Spleen (tissue), 11 donors: ENCODE measurements around the gene DLG2. TPM values are rescaled to one million over a fixed set of nuclear protein-coding genes. Genes with fewer than 3 reads are reported as not detected.

ENCODE experiments used
- DNase-seq: peaks from one replicate; pipeline ENCODE4 v3.0.0-alpha.2; 2020
- H3K27ac ChIP-seq, 8 donors: fragments of 200-600 bp; sonication (generic) in 7 of 8; 1 replicate in 4 of 8; 2 replicates in 4 of 8; pipeline versions ENCODE4 v1.5.0 to v1.8.0; 2016 to 2021; ENCODE audit warnings: inconsistent platforms in 4 of 8, mild to moderate bottlenecking in 4 of 8, moderate library complexity in 1 of 8
- H3K27me3 ChIP-seq, 7 donors: fragments of 200-600 bp; sonication (generic) in 6 of 7; replicated peaks in 1 of 7; 1 replicate in 4 of 7; 2 replicates in 3 of 7; pipeline versions ENCODE4 v1.5.0 to v1.8.0; 2016 to 2021; ENCODE audit warnings: inconsistent platforms in 3 of 7, mild to moderate bottlenecking in 1 of 7
- H3K36me3 ChIP-seq, 6 donors: fragments of 200-600 bp; sonication (generic) in 5 of 6; 1 replicate in 4 of 6; 2 replicates in 2 of 6; pipeline versions ENCODE4 v1.5.0 to v1.8.0; 2016 to 2021; ENCODE audit warnings: inconsistent platforms in 2 of 6
- H3K4me1 ChIP-seq, 6 donors: fragments of 200-600 bp; sonication (generic) in 5 of 6; 1 replicate in 3 of 6; 2 replicates in 3 of 6; pipeline versions ENCODE4 v1.5.0 to v1.8.0; 2016 to 2021; ENCODE audit warnings: inconsistent platforms in 3 of 6
- H3K4me3 ChIP-seq, 8 donors: fragments of 200-600 bp; sonication (generic) in 7 of 8; 1 replicate in 4 of 8; 2 replicates in 4 of 8; pipeline versions ENCODE4 v1.5.0 to v1.8.0; 2016 to 2021; ENCODE audit warnings: inconsistent platforms in 4 of 8, mild to moderate bottlenecking in 4 of 8, moderate library complexity in 2 of 8
- H3K9me3 ChIP-seq, 8 donors: fragments of 200-600 bp; sonication (generic) in 7 of 8; 1 replicate in 4 of 8; 2 replicates in 4 of 8; pipeline versions ENCODE4 v1.5.0 to v1.8.0; 2016 to 2021; ENCODE audit warnings: inconsistent platforms in 4 of 8
- CTCF ChIP-seq, 11 experiments: fragments of 200-600 bp in 7 of 11; fragments of 450-650 bp in 4 of 11; sonication (generic) in 4 of 11; IDR thresholded peaks in 8 of 11; conservative IDR thresholded peaks in 3 of 11; 1 replicate in 7 of 11; 2 replicates in 4 of 11; pipeline versions ENCODE4 v1.4.0 to v1.8.0; 2016 to 2021; ENCODE audit warnings: antibody characterized with exemption in 11 of 11, inconsistent platforms in 4 of 11, mild to moderate bottlenecking in 1 of 11
- POLR2A ChIP-seq, 3 donors: fragments of 450-650 bp; IDR thresholded peaks; one replicate each; pipeline ENCODE4 v1.5.1; 2017; ENCODE audit warnings: antibody characterized with exemption in 3 of 3, mild to moderate bottlenecking in 1 of 3
- POLR2AphosphoS5 ChIP-seq, 3 donors: sonication (generic); formaldehyde crosslinking; IDR thresholded peaks; one replicate each; pipeline ENCODE4 v1.5.1; 2017; ENCODE audit warnings: antibody characterized with exemption in 3 of 3
- WGBS, 5 donors: extraction: QIAGEN DNeasy Blood & Tissue Kit in 3 of 5; methylation state at CpG; one replicate each; pipeline versions ENCODE4 v1.1.5 to v1.1.7; 2013 to 2018; 5-methylcytosine and 5-hydroxymethylcytosine counted together
- intact Hi-C: fragments of 100-400 bp; cut with DNase I; formaldehyde crosslinking; loops from one replicate; pipeline ENCODE4 v1.15.0; 2023; ENCODE audit warnings: low total_unique reads
- polyA plus RNA-seq, 3 donors: library from polyadenylated mRNA; stranded (reverse); fragments of 200-250 nt; gene quantifications; one replicate each; pipeline ENCODE4 v1.2.1, GENCODE V29; 2013
- total RNA-seq, 7 donors: library from RNA; depleted of rRNA in 3 of 7; stranded (reverse); fragments of >200 nt in 3 of 7; fragmentation: NEBNext Ultra II Directional in 4 of 7; extraction: Animal tissue kit (Norgen Biotek cat#: 25700) in 4 of 7; gene quantifications; one replicate each; pipeline versions ENCODE4 v1.1.0 to v1.2.1, GENCODE V29; 2016 to 2021
- donor health status: healthy with polysubstance abuse.
- donor health status: DM: no; HTN: no; CAD: no; lungs with moderate emphysema.
- donor health status: DM: no; HTN: no; CAD: no.
- donor health status: Bipolar disorder and iron deficiency.
- donor health status: healthy.
- donor health status: DM: no; HTN: no; CAD: no.
- donor health status: DM: yes; HTN: yes; CAD: no.

The DLG2 gene
- total and polyA plus RNA-seq, 10 donors: 0.43 to 12.7 (median 7.9) TPM

- Histone ChIP-seq H3K27me3 (no peaks in the 10 kb centered on the region), H3K27ac (no peak overlapping the region), H3K4me1 (no peaks in the 10 kb centered on the region), H3K9me3 (no peaks in the 10 kb centered on the region), H3K36me3 (no peaks in the 10 kb centered on the region), H3K4me3 (no peak overlapping the region)
- no peak for DNase-seq
- no peak for TF ChIP-seq CTCF (IDR thresholded peaks at IDR 0.05 in 8 of 11, conservative IDR thresholded peaks at IDR 0.05 in 3 of 11)
- intact Hi-C loops: no loop called here
- WGBS, 5 donors: 85 to 96% (median 90%) methylated on average over 3 of the region's 3 CpGs
These were observed 2001.8 kb downstream of the DLG2 start for GRCh38 chr11:83625336-83625735.

- no peaks in the 10 kb centered on the region for H3K9me3 ChIP-seq
- H3K27me3 ChIP-seq: no peaks in the 10 kb centered on the region
- WGBS, 5 donors: 65 to 82% (median 80%) methylated on average over 1 of the region's 1 CpG
- no peak overlapping the region for H3K27ac ChIP-seq
- H3K4me1 ChIP-seq: no peaks in the 10 kb centered on the region
- TF ChIP-seq POLR2AphosphoS5 (IDR thresholded peaks at IDR 0.05) (no peak), POLR2A (IDR thresholded peaks at IDR 0.05) (no peak), CTCF (IDR thresholded peaks at IDR 0.05 in 8 of 11, conservative IDR thresholded peaks at IDR 0.05 in 3 of 11) (no peak)
- no peak overlapping the region for H3K4me3 ChIP-seq
- no peaks in the 10 kb centered on the region for H3K36me3 ChIP-seq
- no peak for DNase-seq
- intact Hi-C loops: no loop called here
These were observed 2009.5 kb downstream of the DLG2 start for GRCh38 chr11:83617671-83618070.

GRCh38 chr11:83613767-83614121 is 2013.4 kb downstream of the DLG2 start:
- Histone ChIP-seq H3K9me3 (no peaks in the 10 kb centered on the region), H3K27ac (no peak overlapping the region), H3K36me3 (no peaks in the 10 kb centered on the region), H3K4me1 (no peaks in the 10 kb centered on the region), H3K27me3 (no peaks in the 10 kb centered on the region), H3K4me3 (no peak overlapping the region)
- no peak for DNase-seq
- intact Hi-C loops: no loop called here
- no peak for TF ChIP-seq POLR2AphosphoS5 (IDR thresholded peaks at IDR 0.05)
- TF ChIP-seq CTCF (IDR thresholded peaks at IDR 0.05 in 8 of 11, conservative IDR thresholded peaks at IDR 0.05 in 3 of 11): no peak
- no peak for TF ChIP-seq POLR2A (IDR thresholded peaks at IDR 0.05)
- 35 to 56% (median 51%) methylated on average over 2 of the region's 2 CpGs for WGBS, 5 donors

- intact Hi-C loops: no loop called here
- Histone ChIP-seq H3K4me3 (no peak overlapping the region), H3K9me3 (no peaks in the 10 kb centered on the region), H3K27me3 (no peaks in the 10 kb centered on the region), H3K27ac (no peak overlapping the region), H3K4me1 (no peaks in the 10 kb centered on the region), H3K36me3 (no peaks in the 10 kb centered on the region)
- TF ChIP-seq POLR2A (IDR thresholded peaks at IDR 0.05): no peak
- TF ChIP-seq CTCF (IDR thresholded peaks at IDR 0.05 in 8 of 11, conservative IDR thresholded peaks at IDR 0.05 in 3 of 11): no peak
- TF ChIP-seq POLR2AphosphoS5 (IDR thresholded peaks at IDR 0.05): no peak
- WGBS, 5 donors: 37 to 62% (median 56%) methylated on average over 5 of the region's 5 CpGs
- DNase-seq: no peak
These were observed 2014.0 kb downstream of the DLG2 start for GRCh38 chr11:83612891-83613766.
